DND-41 (cell line): ENCODE data around the gene DNM3.

ENCODE experiments used
- CTCF ChIP-seq: IDR thresholded peaks from 2 replicates; pipeline ENCODE4 v1.5.1; 2012; ENCODE audit warnings: borderline replicate concordance, low read length, moderate library complexity, mild to moderate bottlenecking; ENCODE audit not compliant: poor library complexity, severe bottlenecking; ENCODE audit errors: extremely low read depth
- EZH2 ChIP-seq: IDR thresholded peaks from 3 replicates; pipeline ENCODE4 v1.6.1; 2012; ENCODE audit warnings: borderline replicate concordance, low read depth, mild to moderate bottlenecking, moderate library complexity, low read length, inconsistent platforms; ENCODE audit not compliant: severe bottlenecking

- TF ChIP-seq CTCF = no peak
- TF ChIP-seq EZH2 = no peak
Measured at GRCh38 chr1:171849245-171849898, 8.1 kb downstream of the DNM3 start.
